ENCODE results near the gene SMDT1. TPM values are rescaled to one million over a fixed set of nuclear protein-coding genes. Genes with fewer than 3 reads are reported as not detected.

The SMDT1 gene
- total RNA-seq, 2 donors from 2014 or later = 13.8 to 14.8 TPM

- ATAC-seq (no peak), DNase-seq (no peak)
- H3K27me3 ChIP-seq = no peaks in the 10 kb centered on the region
- H3K9me3 ChIP-seq = no peaks in the 10 kb centered on the region
- intact Hi-C loops (cut with DNase I) = no loop called here
- no peak overlapping the region for H3K27ac ChIP-seq
- H3K36me3 ChIP-seq (replicated peaks in 1 of 2; ENCODE audit: insufficient read depth in 1 of 2, low read depth in 2 of 2) = no peaks in the 10 kb centered on the region
- no peak overlapping the region for H3K4me3 ChIP-seq
- WGBS, 2 donors = 93 to 97% methylated on average over 4 to 7 of the region's 7 CpGs
- H3K4me1 ChIP-seq = peaks cover 12% of the 10 kb centered on the region
- TF ChIP-seq CTCF (IDR thresholded peaks at IDR 0.05) (no peak), POLR2A (IDR thresholded peaks at IDR 0.05) (no peak)
Observed at GRCh38 chr22:42066126-42066761, 13.3 kb upstream of the SMDT1 start.

GRCh38 chr22:42066937-42067336, 12.6 kb upstream of the SMDT1 start:
- 94 to 100% methylated on average over 1 to 10 of the region's 10 CpGs for WGBS, 2 donors

GRCh38 chr22:42067671-42068251, 11.7 kb upstream of the SMDT1 start:
- WGBS, 2 donors = 86 to 88% methylated on average over 12 to 14 of the region's 14 CpGs
- TF ChIP-seq POLR2A (IDR thresholded peaks at IDR 0.05) (no peak), CTCF (IDR thresholded peaks at IDR 0.05) (no peak)
- DNase-seq = no peak
- intact Hi-C loops (cut with DNase I) = no loop called here
- Histone ChIP-seq H3K27me3 (no peaks in the 10 kb centered on the region), H3K4me1 (peaks cover 18% of the 10 kb centered on the region), H3K27ac (no peak overlapping the region), H3K4me3 (no peak overlapping the region), H3K9me3 (no peaks in the 10 kb centered on the region), H3K36me3 (replicated peaks in 1 of 2; ENCODE audit: insufficient read depth in 1 of 2, low read depth in 2 of 2) (no peaks in the 10 kb centered on the region)
- no peak for ATAC-seq

More at GRCh38 chr22:42066937-42067336, 12.6 kb upstream of the SMDT1 start:
- DNase-seq = no peak
- Histone ChIP-seq H3K27me3 (no peaks in the 10 kb centered on the region), H3K36me3 (replicated peaks in 1 of 2; ENCODE audit: insufficient read depth in 1 of 2, low read depth in 2 of 2) (no peaks in the 10 kb centered on the region), H3K9me3 (no peaks in the 10 kb centered on the region), H3K4me3 (no peak overlapping the region), H3K4me1 (peaks cover 18% of the 10 kb centered on the region), H3K27ac (no peak overlapping the region)
- ATAC-seq = no peak
- intact Hi-C loops (cut with DNase I) = no loop called here
- no peak for TF ChIP-seq CTCF (IDR thresholded peaks at IDR 0.05)
- TF ChIP-seq POLR2A (IDR thresholded peaks at IDR 0.05) = no peak

DNA sequence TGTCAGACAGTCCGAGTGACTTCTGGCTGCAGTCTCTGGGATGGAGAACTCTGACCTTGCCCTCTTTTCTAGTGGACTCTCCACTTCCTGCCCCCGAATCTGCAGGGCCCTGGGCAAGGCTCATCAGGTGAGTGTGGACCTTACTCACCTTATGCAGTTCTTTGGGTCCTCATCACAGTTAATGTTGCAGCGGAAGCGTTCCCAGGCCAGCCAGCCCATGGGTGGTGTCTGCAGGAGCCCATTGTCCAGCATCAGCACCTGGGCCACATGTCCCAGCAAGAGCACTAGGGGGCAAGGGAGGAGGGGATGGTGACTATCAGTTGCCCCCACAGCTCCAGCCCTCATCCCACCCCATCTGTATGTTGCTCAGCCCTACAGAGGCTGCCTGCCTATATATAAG, 11.2 kb upstream of the SMDT1 start:
- Histone ChIP-seq H3K27ac (no peak overlapping the region), H3K4me3 (no peak overlapping the region), H3K9me3 (no peaks in the 10 kb centered on the region), H3K36me3 (replicated peaks in 1 of 2; ENCODE audit: insufficient read depth in 1 of 2, low read depth in 2 of 2) (no peaks in the 10 kb centered on the region), H3K4me1 (peaks cover 19% of the 10 kb centered on the region), H3K27me3 (no peaks in the 10 kb centered on the region)
- 93 to 95% methylated on average over 3 to 4 of the region's 4 CpGs for WGBS, 2 donors
- TF ChIP-seq POLR2A (IDR thresholded peaks at IDR 0.05) = no peak
- no peak for TF ChIP-seq CTCF (IDR thresholded peaks at IDR 0.05)
- DNase-seq = no peak
- ATAC-seq = no peak
- intact Hi-C loops (cut with DNase I) = no loop called here
